T-helper 9 cell (primary cell): Measurements from ENCODE around the gene USP17L20.
"Not testable (repeated sequence)": the region's sequence is repeated elsewhere in the genome, so short reads cannot be mapped to it uniquely, and the experiment has no call there.

Experiments used
- DNase-seq: peaks from one replicate; pipeline ENCODE4 v3.0.0-alpha.2; 2020
- total RNA-seq, 2 donors: gene quantifications; one replicate each; lab custom pipeline; 2026; lab: John Stamatoyannopoulos, UW

The USP17L20 gene, protein sequence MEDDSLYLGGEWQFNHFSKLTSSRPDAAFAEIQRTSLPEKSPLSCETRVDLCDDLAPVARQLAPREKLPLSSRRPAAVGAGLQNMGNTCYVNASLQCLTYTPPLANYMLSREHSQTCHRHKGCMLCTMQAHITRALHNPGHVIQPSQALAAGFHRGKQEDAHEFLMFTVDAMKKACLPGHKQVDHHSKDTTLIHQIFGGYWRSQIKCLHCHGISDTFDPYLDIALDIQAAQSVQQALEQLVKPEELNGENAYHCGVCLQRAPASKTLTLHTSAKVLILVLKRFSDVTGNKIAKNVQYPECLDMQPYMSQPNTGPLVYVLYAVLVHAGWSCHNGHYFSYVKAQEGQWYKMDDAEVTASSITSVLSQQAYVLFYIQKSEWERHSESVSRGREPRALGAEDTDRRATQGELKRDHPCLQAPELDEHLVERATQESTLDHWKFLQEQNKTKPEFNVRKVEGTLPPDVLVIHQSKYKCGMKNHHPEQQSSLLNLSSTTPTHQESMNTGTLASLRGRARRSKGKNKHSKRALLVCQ
- 0 reads per million in 2 donors for total RNA-seq

DNA sequence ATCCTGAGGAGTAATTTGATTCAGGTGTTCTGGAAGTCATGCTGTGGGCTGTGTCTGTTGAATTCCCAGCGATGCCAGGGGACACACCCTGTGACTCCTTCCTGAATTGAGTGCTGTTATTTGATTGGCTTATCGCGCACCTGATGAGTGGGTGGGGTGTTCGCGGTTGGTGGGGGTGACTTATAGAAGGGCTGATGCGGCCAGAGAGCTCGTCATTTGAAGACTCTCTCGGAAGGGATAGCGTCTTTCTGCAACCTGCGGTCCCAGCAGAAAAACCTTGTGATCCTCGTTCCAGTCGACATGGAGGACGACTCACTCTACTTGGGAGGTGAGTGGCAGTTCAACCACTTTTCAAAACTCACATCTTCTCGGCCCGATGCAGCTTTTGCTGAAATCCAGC, at the start of gene USP17L20:
USP17L20 (plus strand) TSS at position 301 of the 400 bp plus-strand sequence; CDS start at position 301, 0 bp downstream.
- DNase-seq, result not testable (repeated sequence)

DNA sequence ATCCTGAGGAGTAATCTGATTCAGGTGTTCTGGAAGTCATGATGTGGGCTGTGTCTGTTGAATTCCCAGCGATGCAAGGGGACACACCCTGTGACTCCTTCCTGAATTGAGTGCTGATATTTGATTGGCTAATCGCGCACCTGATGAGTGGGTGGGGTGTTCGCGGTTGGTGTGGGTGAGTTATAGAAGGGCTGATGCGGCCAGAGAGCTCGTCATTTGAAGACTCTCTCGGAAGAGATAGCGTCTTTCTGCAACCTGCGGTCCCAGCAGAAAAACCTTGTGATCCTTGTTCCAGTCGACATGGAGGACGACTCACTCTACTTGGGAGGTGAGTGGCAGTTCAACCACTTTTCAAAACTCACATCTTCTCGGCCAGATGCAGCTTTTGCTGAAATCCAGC, 47.6 kb upstream of the USP17L20 start, which contains the start of gene USP17L10:
USP17L10 (plus strand) TSS at position 301 of the 400 bp plus-strand sequence; CDS start at position 301, 0 bp downstream.
- DNase-seq, result not testable (repeated sequence)

DNA sequence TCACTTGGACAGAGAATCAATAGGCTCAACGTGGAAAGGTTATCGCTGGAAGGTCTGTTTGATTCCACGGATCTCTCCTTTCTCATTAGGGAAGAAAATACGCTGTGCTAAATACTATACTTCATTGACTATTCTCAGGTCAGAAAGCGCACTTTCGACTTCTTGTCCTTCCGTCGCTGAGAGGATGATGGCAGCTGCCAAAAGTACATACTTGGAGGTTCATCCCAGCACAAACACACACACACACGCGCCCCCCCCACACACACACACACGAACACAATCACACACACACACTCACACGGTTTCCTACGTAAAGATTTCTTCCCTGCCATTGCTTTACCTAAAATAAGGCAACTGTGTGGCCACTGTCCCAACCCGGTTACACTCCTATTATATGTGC, 43.2 kb upstream of the USP17L20 start:
- DNase-seq, result not testable (repeated sequence)

- DNase-seq, result not testable (repeated sequence)
Observed at GRCh38 chr4:9215105-9215504, 42.8 kb upstream of the USP17L20 start, which contains the start of gene USP17L11. Gene USP17L11, plus strand, starts transcription at chr4:9215405. Its CDS starts 0 bp downstream, at chr4:9215405.

DNA sequence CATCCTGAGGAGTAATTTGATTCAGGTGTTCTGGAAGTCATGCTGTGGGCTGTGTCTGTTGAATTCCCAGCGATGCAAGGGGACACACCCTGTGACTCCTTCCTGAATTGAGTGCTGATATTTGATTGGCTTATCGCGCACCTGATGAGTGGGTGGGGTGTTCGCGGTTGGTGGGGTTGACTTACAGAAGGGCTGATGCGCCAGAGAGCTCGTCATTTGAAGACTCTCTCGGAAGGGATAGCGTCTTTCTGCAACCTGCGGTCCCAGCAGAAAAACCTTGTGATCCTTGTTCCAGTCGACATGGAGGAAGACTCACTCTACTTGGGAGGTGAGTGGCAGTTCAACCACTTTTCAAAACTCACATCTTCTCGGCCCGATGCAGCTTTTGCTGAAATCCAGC, 38.1 kb upstream of the USP17L20 start, which contains the start of gene USP17L12:
USP17L12 (plus strand) TSS at position 301 of the 400 bp plus-strand sequence; CDS start at position 301, 0 bp downstream.
- not testable (repeated sequence) for DNase-seq

- DNase-seq, result not testable (repeated sequence)
Observed at GRCh38 chr4:9224596-9224995, 33.3 kb upstream of the USP17L20 start, which contains the start of gene USP17L13. Gene USP17L13, plus strand, starts transcription at chr4:9224896. Its CDS starts 0 bp downstream, at chr4:9224896.

GRCh38 chr4:9230249-9230648, 27.7 kb upstream of the USP17L20 start:
- not testable (repeated sequence) for DNase-seq

GRCh38 chr4:9234085-9234484, 23.8 kb upstream of the USP17L20 start, which contains the start of gene USP17L15:
Gene USP17L15, plus strand, starts transcription at chr4:9234385. Its CDS starts 0 bp downstream, at chr4:9234385.
- not testable (repeated sequence) for DNase-seq

- DNase-seq, result not testable (repeated sequence)
Observed at GRCh38 chr4:9238461-9238860, 19.5 kb upstream of the USP17L20 start.

GRCh38 chr4:9243579-9243978, 14.3 kb upstream of the USP17L20 start, which contains the start of gene USP17L17:
Gene USP17L17, plus strand, starts transcription at chr4:9243879. Its CDS starts 0 bp downstream, at chr4:9243879.
- not testable (repeated sequence) for DNase-seq

- not testable (repeated sequence) for DNase-seq
Observed at GRCh38 chr4:9247953-9248680, 9.8 kb upstream of the USP17L20 start, which contains the start of gene USP17L18. Gene USP17L18, plus strand, starts transcription at chr4:9248630. Its CDS starts 0 bp downstream, at chr4:9248630.

DNA sequence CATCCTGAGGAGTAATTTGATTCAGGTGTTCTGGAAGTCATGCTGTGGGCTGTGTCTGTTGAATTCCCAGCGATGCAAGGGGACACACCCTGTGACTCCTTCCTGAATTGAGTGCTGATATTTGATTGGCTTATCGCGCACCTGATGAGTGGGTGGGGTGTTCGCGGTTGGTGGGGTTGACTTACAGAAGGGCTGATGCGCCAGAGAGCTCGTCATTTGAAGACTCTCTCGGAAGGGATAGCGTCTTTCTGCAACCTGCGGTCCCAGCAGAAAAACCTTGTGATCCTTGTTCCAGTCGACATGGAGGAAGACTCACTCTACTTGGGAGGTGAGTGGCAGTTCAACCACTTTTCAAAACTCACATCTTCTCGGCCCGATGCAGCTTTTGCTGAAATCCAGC, 4.8 kb upstream of the USP17L20 start, which contains the start of gene USP17L19:
USP17L19 (plus strand) TSS at position 301 of the 400 bp plus-strand sequence; CDS start at position 301, 0 bp downstream.
- not testable (repeated sequence) for DNase-seq

GRCh38 chr4:9262572-9262971, 4.6 kb downstream of the USP17L20 start, which contains the start of gene USP17L21:
Gene USP17L21, plus strand, starts transcription at chr4:9262872. Its CDS starts 0 bp downstream, at chr4:9262872.
- not testable (repeated sequence) for DNase-seq

- not testable (repeated sequence) for DNase-seq
Observed at GRCh38 chr4:9267319-9267718, 9.4 kb downstream of the USP17L20 start, which contains the start of gene USP17L22. Gene USP17L22, plus strand, starts transcription at chr4:9267619. Its CDS starts 0 bp downstream, at chr4:9267619.

DNA sequence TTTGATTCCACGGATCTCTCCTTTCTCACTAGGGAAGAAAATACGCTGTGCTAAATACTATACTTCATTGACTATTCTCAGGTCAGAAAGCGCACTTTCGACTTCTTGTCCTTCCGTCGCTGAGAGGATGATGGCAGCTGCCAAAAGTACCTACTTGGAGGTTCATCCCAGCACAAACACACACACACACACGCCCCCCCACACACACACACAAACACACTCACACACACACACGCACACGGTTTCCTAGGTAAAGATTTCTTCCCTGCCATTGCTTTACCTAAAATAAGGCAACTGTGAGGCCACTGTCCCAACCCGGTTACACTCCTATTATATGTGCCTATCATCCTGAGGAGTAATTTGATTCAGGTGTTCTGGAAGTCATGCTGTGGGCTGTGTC, 13.8 kb downstream of the USP17L20 start:
- DNase-seq, result not testable (repeated sequence)
